HG02763 (cell line): ENCODE data around the gene GET3.
"Not testable (repeated sequence)": the region's sequence is repeated elsewhere in the genome, so short reads cannot be mapped to it uniquely, and the experiment has no call there.

Experiments used
- ATAC-seq: cut with Tn5 transposase; IDR thresholded peaks from one replicate; pipeline ENCODE4 v1.9.1; 2021; ENCODE audit warnings: mild to moderate bottlenecking, moderate library complexity; ENCODE audit not compliant: unreplicated experiment

Gene GET3

DNA sequence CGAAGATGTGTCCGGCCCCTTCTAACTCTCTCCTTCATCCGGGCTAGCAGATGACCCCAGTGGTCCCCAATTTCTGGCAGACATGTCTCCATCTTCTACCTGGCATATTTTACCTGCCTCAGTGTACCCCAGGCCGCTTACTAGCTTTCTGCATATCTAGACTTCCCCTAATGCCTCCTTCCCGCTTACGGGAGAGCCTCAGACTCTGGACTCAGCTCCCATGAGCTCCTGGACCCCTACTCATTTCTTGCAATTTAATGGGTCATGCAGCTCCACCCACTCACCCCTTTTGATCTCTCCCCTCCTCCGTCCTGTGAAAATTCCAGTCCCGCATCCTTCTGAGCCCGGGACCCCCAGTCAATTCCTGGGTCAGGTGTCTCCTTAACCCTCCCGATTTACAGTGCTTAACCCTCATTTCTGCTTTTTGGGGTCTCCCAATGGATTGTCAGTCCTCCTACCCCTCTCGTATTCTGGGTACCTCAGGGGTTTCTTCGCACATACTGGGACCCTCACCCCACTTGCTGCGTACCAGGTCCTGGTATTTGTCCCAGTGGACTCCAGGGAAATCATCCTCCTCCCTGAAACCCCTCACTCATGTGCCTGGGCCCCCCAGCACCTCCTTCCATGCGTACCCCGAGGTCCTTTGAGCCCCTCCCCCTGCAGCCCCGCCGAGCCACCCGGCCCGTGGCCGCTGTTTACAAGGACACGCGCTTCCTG lies 53.5 kb downstream of the GET3 start:
- no peak for ATAC-seq

DNA sequence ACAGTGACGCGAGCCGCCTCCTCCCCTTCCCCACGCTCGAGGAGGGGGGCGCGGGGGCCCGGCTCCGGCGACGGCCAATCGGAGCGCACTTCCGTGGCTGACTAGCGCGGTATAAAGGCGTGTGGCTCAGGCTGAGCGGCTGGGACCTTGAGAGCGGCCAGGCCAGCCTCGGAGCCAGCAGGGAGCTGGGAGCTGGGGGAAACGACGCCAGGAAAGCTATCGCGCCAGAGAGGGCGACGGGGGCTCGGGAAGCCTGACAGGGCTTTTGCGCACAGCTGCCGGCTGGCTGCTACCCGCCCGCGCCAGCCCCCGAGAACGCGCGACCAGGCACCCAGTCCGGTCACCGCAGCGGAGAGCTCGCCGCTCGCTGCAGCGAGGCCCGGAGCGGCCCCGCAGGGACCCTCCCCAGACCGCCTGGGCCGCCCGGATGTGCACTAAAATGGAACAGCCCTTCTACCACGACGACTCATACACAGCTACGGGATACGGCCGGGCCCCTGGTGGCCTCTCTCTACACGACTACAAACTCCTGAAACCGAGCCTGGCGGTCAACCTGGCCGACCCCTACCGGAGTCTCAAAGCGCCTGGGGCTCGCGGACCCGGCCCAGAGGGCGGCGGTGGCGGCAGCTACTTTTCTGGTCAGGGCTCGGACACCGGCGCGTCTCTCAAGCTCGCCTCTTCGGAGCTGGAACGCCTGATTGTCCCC lies 54.2 kb downstream of the GET3 start, which contains the start of gene JUNB:
Gene JUNB (plus strand): TSS at position 142 of the 706 bp plus-strand sequence. CDS start 286 bp downstream, at position 428.
- ATAC-seq: peak; percentile 31

DNA sequence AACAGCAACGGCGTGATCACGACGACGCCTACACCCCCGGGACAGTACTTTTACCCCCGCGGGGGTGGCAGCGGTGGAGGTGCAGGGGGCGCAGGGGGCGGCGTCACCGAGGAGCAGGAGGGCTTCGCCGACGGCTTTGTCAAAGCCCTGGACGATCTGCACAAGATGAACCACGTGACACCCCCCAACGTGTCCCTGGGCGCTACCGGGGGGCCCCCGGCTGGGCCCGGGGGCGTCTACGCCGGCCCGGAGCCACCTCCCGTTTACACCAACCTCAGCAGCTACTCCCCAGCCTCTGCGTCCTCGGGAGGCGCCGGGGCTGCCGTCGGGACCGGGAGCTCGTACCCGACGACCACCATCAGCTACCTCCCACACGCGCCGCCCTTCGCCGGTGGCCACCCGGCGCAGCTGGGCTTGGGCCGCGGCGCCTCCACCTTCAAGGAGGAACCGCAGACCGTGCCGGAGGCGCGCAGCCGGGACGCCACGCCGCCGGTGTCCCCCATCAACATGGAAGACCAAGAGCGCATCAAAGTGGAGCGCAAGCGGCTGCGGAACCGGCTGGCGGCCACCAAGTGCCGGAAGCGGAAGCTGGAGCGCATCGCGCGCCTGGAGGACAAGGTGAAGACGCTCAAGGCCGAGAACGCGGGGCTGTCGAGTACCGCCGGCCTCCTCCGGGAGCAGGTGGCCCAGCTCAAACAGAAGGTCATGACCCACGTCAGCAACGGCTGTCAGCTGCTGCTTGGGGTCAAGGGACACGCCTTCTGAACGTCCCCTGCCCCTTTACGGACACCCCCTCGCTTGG lies 55.0 kb downstream of the GET3 start:
- ATAC-seq: no peak

DNA sequence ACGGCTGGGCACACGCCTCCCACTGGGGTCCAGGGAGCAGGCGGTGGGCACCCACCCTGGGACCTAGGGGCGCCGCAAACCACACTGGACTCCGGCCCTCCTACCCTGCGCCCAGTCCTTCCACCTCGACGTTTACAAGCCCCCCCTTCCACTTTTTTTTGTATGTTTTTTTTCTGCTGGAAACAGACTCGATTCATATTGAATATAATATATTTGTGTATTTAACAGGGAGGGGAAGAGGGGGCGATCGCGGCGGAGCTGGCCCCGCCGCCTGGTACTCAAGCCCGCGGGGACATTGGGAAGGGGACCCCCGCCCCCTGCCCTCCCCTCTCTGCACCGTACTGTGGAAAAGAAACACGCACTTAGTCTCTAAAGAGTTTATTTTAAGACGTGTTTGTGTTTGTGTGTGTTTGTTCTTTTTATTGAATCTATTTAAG lies 55.6 kb downstream of the GET3 start:
- no peak for ATAC-seq

DNA sequence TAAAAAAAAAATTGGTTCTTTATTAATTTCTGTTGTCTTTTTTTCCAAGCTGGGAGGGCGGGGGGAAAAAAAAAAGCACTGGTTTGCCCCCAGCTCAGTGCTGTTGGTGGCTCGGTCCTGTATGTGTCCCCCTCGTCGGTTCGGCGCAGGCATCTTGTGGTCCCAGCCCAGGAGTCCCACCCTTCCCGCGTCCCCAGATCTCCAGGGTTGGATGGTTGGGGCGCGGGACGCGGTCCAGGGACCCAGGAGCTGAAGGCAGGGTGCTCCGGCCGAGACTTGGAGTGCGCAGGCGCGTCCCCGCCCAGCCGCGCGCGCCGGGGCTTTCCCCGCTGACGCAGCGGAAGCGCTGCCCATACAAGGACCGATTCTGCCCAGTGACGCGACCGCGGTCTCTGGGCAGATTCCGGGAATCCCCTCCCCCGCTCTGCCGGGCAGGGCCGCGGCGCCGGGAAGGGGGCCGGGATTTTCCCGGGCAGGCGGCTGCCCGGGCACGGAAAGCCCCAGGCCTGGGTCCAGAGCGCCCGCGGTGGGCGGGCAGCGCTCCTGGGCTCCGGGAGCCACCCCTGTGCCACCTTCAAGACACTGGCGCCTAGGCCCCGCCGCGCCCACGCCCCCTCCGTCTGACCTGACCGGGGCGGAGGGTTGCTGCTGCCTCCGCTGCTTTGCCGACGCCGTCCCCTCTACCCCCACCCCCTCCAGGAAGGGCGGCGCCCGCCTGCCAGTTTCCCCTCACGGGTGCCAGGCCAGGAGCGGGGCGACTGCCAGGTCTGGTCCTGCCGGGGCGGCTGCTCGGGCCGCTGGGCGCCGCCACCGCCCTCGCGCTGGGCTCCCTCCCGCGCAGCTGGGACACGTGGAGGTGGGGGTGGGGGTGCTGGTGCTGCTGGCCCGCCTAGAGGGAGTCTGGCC lies 56.2 kb downstream of the GET3 start:
- peak; percentile 34 for ATAC-seq

DNA sequence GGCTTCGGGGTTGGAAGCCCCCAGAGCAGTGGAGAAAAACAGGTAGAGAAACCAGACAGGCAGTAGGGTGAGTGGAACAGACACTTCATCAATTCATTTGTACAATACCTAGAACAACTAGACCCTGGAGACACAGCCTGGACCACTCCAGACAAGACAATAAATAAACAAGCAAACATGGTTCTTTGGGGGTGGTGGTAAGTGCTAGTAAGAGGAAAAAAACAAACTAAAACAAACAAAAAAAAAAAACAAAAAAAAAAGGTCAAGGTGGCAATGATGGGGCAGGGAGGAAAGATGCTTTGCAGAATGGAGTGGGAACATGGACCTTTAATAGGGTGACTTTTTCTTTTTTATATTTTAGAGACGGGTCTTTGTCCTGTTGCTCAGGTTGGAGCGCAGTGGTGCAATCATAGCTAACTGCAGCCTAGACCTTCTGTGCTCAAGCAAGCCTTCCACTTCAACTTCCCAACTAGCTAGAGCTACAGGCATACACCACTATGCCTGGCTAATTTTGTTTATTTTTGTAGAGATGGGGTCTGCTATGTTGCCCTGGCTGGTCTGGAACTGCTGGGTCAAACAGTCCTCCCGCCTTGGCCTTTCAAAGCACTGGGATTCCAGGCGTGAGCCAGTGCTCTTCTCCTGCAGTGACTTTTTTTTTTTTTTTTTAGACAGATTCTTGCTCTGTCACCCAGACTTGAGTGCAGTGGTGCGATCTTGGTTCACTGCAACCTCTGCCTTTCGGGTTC lies 57.1 kb downstream of the GET3 start:
- ATAC-seq: no peak

DNA sequence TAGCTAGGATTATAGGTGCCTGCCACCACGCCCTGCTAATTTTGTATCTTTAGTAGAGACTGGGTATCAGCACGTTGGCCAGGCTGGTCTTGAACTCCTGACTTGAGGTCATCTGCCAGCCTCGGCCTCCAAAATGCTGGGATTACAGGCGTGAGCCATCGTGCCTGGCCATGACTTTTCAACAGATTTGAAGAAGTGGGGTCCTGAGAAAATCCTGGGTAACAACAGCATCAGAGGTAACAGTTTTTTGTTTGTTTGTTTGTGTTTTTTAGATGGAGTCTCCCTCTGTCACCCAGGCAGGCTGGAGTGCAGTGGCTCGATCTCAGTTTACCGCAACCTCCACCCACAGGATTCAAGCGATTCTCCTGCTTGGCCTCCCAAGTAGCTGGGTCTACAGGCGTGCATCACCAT lies 57.7 kb downstream of the GET3 start:
- no peak for ATAC-seq

DNA sequence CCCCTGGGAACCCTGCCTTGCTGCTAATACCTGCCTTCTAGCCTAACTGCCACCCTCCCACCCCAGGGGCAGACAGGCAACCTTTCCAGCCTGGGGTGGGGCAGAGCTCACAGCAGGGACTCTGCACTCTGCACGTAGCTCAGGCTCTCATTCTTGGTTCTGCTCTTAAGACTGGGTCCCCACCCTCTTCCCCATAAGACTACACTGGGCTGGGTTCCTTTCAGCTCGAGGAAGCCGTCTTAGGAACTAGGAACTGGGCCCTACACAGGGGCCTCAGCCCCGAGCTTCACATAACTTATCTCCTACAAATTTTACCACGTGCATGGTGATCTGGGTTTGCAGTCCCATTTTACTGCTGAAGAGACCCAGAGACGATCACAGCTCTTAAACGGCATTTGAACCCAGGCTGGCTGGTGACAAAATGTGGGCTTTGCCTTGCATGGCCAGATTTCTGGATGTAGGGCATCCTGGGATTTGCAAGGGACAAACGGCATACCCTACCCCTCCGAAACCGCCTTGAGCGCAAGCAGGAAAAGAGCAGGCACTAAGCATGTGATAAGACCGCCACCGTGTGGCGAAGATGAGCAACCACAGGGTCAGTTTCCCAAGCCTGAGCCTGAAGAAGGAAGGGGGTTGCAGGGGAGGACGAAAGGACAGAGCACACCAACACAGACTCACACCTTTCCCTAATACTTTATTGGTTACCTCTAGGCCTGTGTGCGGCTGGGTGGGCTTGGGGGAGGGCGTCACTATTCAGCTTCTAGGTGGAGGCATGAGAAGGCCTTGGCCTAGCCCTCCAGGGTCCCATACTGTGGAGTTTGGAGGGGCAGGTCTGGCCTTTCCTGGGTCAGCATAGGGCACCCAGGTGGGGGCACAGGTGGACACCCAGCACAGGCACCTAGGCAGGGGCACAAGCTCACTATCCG lies 59.1 kb downstream of the GET3 start:
- no peak for ATAC-seq

DNA sequence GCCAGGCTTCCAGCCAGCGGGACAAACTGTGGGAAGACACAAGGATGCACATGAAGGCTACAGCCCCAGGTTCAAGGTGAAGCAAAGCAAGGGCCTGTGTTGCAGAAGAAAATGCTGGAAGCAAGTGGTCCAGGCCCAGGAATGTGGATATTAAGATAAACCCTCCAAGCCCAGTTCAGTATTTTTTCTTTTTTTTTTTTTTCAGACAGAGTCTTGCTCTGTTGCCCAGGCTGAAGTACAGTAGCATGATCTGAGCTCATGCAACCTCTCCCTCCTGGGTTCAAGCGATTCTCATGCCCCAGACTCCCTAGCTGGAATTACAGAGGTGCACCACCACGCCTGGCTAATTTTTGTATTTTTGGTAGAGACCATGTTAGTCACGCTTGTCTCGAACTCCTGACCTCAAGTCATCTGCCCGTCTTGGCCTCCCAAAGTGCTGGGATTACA lies 59.9 kb downstream of the GET3 start:
- no peak for ATAC-seq

DNA sequence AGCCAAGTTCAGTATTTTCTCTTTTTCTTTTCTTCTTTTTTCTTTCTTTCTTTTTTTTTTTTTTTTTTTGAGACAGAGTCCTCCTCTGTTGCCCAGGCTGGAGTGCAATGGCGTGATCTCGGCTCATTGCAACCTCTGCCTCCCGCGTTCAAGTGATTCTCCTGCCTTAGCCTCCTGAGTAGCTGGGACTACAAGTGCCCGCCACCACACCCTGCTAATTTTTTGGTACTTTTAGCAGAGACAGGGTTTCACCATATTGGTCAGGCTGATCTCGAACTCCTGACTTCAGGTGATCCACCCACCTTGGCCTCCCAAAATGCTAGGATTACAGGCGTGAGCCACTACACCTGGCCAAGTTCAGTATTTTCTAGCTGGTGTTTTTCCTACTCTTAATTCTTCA lies 60.3 kb downstream of the GET3 start:
- ATAC-seq: not testable (repeated sequence)
